GM23338 (cell line): Measurements from ENCODE around the gene SSH2. TPM values are rescaled to one million over a fixed set of nuclear protein-coding genes. Genes with fewer than 3 reads are reported as not detected.
A peak's percentile ranks its signal among the peaks of the same experiment; 100 is the strongest.

Experiments used
- ATAC-seq: fragments of 200-7000 bp; cut with Tn5 transposase; 3 replicates; pipeline ENCODE4 v1.9.1; 2020
- DNase-seq: peaks from one replicate; pipeline ENCODE4 v3.0.0-alpha.2; 2015; ENCODE audit warnings: low spot score
- H2AFZ ChIP-seq: fragments of 200-600 bp; sonication (generic); 2 replicates; pipeline ENCODE4 v1.8.0; 2016; ENCODE audit warnings: antibody characterized with exemption, mild to moderate bottlenecking, moderate library complexity
- H3F3A ChIP-seq: fragments of 200-600 bp; sonication (generic); replicated peaks from 2 replicates; pipeline ENCODE4 v1.8.0; 2017; ENCODE audit warnings: antibody characterized with exemption, mixed run types, low read depth
- H3K27ac ChIP-seq: fragments of 200-600 bp; sonication (generic); 2 replicates; pipeline ENCODE4 v1.6.1; 2016; ENCODE audit warnings: low read depth
- H3K27me3 ChIP-seq: fragments of 200-600 bp; sonication (generic); 2 replicates; pipeline ENCODE4 v1.8.0; 2016; ENCODE audit warnings: mild to moderate bottlenecking, mixed run types, moderate library complexity; ENCODE audit not compliant: insufficient read depth
- H3K36me3 ChIP-seq: fragments of 200-600 bp; sonication (generic); 2 replicates; pipeline ENCODE4 v1.8.0; 2016; ENCODE audit warnings: mild to moderate bottlenecking; ENCODE audit not compliant: insufficient read depth
- H3K4me1 ChIP-seq: fragments of 200-600 bp; sonication (generic); 2 replicates; pipeline ENCODE4 v1.8.0; 2016; ENCODE audit warnings: mild to moderate bottlenecking, moderate library complexity; ENCODE audit not compliant: insufficient read depth
- H3K4me2 ChIP-seq: fragments of 200-600 bp; sonication (generic); 2 replicates; pipeline ENCODE4 v1.7.1; 2017; ENCODE audit warnings: mixed run types
- H3K4me3 ChIP-seq: fragments of 200-600 bp; sonication (generic); 2 replicates; pipeline ENCODE4 v1.6.1; 2016; ENCODE audit warnings: mixed run types
- H3K79me2 ChIP-seq: fragments of 200-600 bp; sonication (generic); replicated peaks from 2 replicates; pipeline ENCODE4 v1.8.0; 2017; ENCODE audit warnings: mild to moderate bottlenecking; ENCODE audit not compliant: insufficient read depth
- H3K9me2 ChIP-seq: fragments of 200-600 bp; sonication (generic); 2 replicates; pipeline ENCODE4 v1.8.0; 2017; ENCODE audit not compliant: insufficient read depth
- H4K20me1 ChIP-seq: fragments of 200-600 bp; sonication (generic); replicated peaks from 2 replicates; pipeline ENCODE4 v1.8.0; 2017; ENCODE audit warnings: mild to moderate bottlenecking; ENCODE audit not compliant: insufficient read depth
- H3K27ac Mint-ChIP-seq: 2 replicates; pipeline ENCODE4 v1.8.0; 2020; ENCODE audit warnings: inconsistent platforms, mild to moderate bottlenecking, moderate library complexity, mixed read lengths
- H3K27me3 Mint-ChIP-seq: 3 replicates; pipeline ENCODE4 v1.8.0; 2022; ENCODE audit warnings: low read depth, mild to moderate bottlenecking, moderate library complexity, mixed read lengths, inconsistent platforms; ENCODE audit not compliant: insufficient read depth, poor library complexity
- H3K36me3 Mint-ChIP-seq: 3 replicates; pipeline ENCODE4 v1.8.0; 2021; ENCODE audit warnings: low read depth, mild to moderate bottlenecking, inconsistent platforms, moderate library complexity, mixed read lengths
- H3K4me1 Mint-ChIP-seq: 3 replicates; pipeline ENCODE4 v1.8.0; 2020; ENCODE audit warnings: mild to moderate bottlenecking, inconsistent platforms, mixed read lengths
- H3K4me3 Mint-ChIP-seq: 3 replicates; pipeline ENCODE4 v1.8.0; 2021; ENCODE audit warnings: moderate library complexity, mild to moderate bottlenecking, inconsistent platforms, mixed read lengths
- H3K9me3 Mint-ChIP-seq: 3 replicates; pipeline ENCODE4 v1.8.0; 2020; ENCODE audit warnings: moderate library complexity, mild to moderate bottlenecking, inconsistent platforms, mixed read lengths
- ETS1 ChIP-seq: IDR thresholded peaks from 2 replicates; pipeline ENCODE4 v1.6.1; 2016; ENCODE audit warnings: antibody characterized with exemption
- EZH2phosphoT487 ChIP-seq: fragments of 200-600 bp; sonication (generic); IDR thresholded peaks from one replicate; pipeline ENCODE4 v1.8.1; 2018; ENCODE audit warnings: antibody characterized with exemption; ENCODE audit not compliant: unreplicated experiment
- JUNB ChIP-seq: IDR thresholded peaks from one replicate; pipeline ENCODE4 v1.6.1; 2016; ENCODE audit warnings: antibody characterized with exemption; ENCODE audit not compliant: unreplicated experiment
- NANOG ChIP-seq: IDR thresholded peaks from 2 replicates; pipeline ENCODE4 v1.6.1; 2016; ENCODE audit warnings: antibody characterized with exemption, borderline replicate concordance
- POLR2AphosphoS5 ChIP-seq: IDR thresholded peaks from 2 replicates; pipeline ENCODE4 v1.6.1; 2016; ENCODE audit warnings: antibody characterized with exemption, low read depth
- STAT1 ChIP-seq: IDR thresholded peaks from one replicate; pipeline ENCODE4 v1.6.1; 2016; ENCODE audit warnings: antibody characterized with exemption; ENCODE audit not compliant: unreplicated experiment
- ZNF331 ChIP-seq: fragments of 250-450 bp; sonication (Bioruptor Pico); IDR thresholded peaks from 2 replicates; pipeline ENCODE4 v1.5.0; 2020; ENCODE audit warnings: low read depth, mild to moderate bottlenecking, moderate library complexity
- ZNF462 ChIP-seq: fragments of 250-450 bp; sonication (Bioruptor Pico); IDR thresholded peaks from 2 replicates; pipeline ENCODE4 v1.5.0; 2020; ENCODE audit warnings: mild to moderate bottlenecking, moderate library complexity
- polyA plus RNA-seq: library from polyadenylated mRNA; unstranded; fragments of >200 nt; fragmentation: Nextera tagmentation; extraction: Ambion mirVana; gene quantifications from 2 replicates; pipeline ENCODE4 v1.2.1, GENCODE V29; 2016
- total RNA-seq: library from RNA; depleted of rRNA; stranded (reverse); fragments of >200 nt; shearing (Covaris generic); gene quantifications from 2 replicates; pipeline ENCODE4 v1.2.3, GENCODE V29; 2014
- TF ChIP-seq, protein P1 (sequence below): IDR thresholded peaks from one replicate; pipeline ENCODE4 v1.6.1; 2018; ENCODE audit warnings: antibody characterized with exemption; ENCODE audit not compliant: unreplicated experiment

Gene SSH2
- total and polyA plus RNA-seq, 2 experiments from 2014 or later, result 9.9 to 12.1 TPM

DNA sequence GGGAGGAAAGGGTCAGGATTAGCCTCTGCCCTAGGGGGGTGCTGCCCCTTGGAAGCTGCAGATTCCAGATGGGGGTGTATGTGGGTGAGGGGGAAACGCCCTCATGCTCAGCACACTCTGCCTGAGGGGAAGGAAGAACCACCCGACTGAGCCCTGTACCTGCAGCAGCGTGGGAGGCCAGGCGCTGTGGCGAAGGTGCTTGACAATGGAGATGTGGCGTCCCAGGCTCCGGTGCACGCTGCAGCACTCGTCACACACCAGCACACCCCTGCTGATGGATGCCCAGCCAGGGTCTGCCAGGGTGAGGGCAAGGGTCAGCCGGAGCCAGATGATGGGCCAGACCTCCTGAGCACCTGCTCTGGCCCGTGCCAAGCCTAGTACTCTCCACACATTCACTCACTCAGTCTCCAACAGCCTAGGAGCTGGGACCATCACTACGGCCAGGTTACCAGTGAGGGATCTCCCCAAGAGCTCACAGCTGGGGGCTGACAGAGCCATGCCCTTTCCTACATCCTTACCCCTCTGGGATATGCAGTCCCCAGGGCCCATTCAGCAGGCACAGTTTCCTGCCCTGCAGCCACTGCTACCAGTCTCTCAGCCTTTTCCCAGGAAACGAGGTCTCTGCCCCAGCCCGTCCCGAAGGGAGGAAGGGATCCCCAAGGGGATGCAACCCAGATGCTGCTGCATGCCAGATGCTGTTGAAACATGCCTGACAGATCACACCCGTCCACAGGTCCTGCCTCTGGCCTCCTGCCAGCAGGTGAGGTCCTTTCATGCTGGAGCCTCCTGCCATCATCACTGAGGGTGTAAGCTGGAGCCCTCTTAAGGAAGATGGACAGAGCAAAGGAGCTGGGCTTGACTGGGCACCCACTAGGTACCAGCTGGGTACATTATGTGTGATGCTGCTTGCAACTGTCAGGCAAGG lies 346.4 kb downstream of the SSH2 start:
- H4K20me1 ChIP-seq, result peaks cover 18% of the 10 kb centered on the region
- H3K9me2 ChIP-seq, result no peaks in the 10 kb centered on the region
- H3K27me3 ChIP-seq, result no peaks in the 10 kb centered on the region
- no peak overlapping the region for H2AFZ ChIP-seq
- TF ChIP-seq ZNF331 (CRISPR knock-in tag), result peak; percentile 64
- no peak for TF ChIP-seq JUNB
- no peak overlapping the region for H3K4me2 ChIP-seq
- no peak overlapping the region for H3K4me3 ChIP-seq
- no peaks in the 10 kb centered on the region for H3K36me3 ChIP-seq
- Mint-ChIP-seq H3K4me3 (no peak overlapping the region), H3K9me3 (no peaks in the 10 kb centered on the region), H3K4me1 (peaks cover 39% of the 10 kb centered on the region), H3K27me3 (peaks cover 12% of the 10 kb centered on the region), H3K36me3 (peaks cover 28% of the 10 kb centered on the region), H3K27ac (peak overlapping the region; percentile 52; the same call in 1 of the 2 replicates)
- ATAC-seq (no peak), DNase-seq (no peak)
- H3K79me2 ChIP-seq, result peaks cover 41% of the 10 kb centered on the region
- peaks cover 15% of the 10 kb centered on the region; the same call in 1 of the 2 replicates for H3F3A ChIP-seq
- peaks cover 32% of the 10 kb centered on the region for H3K4me1 ChIP-seq
- no peak overlapping the region for H3K27ac ChIP-seq

DNA sequence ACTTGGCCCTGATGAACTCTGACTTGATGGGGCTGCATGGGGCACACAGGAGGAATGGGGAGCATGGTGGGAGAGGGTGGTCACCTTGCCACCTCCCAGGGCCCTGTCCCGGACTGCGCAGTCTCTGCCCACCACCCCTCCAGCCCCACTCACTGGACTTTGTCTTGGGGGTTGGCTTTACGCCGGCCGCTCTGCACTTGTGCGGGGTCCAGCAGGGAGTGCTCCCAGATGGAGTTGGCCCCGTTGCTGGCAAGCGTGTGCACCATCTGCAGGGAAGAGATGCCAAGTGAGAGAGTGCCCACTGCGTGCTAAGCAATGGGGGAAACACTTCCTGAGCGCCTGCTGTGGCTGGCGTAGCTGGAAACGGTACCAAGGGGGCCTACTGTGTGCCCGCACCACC lies 347.3 kb downstream of the SSH2 start:
- H3K4me1 ChIP-seq, result peaks cover 26% of the 10 kb centered on the region; the same call in 1 of the 2 replicates
- H3K4me3 ChIP-seq, result no peak overlapping the region
- no peak overlapping the region for H3K27ac ChIP-seq
- H3K27me3 ChIP-seq, result no peaks in the 10 kb centered on the region
- DNase-seq (no peak), ATAC-seq (no peak)
- H3K27ac Mint-ChIP-seq, result no peak overlapping the region
- H3F3A ChIP-seq, result 0 out of 2 replicates have a peak, but pooled peaks cover 9% of the 10 kb centered on the region
- H3K36me3 Mint-ChIP-seq, result peaks cover 28% of the 10 kb centered on the region
- no peak overlapping the region for H2AFZ ChIP-seq
- no peaks in the 10 kb centered on the region for H3K9me2 ChIP-seq
- H3K4me1 Mint-ChIP-seq, result peaks cover 37% of the 10 kb centered on the region
- H3K4me3 Mint-ChIP-seq, result no peak overlapping the region
- no peaks in the 10 kb centered on the region for H3K9me3 Mint-ChIP-seq
- peaks cover 11% of the 10 kb centered on the region; the same call in 1 of the 2 replicates for H4K20me1 ChIP-seq
- no peak overlapping the region for H3K4me2 ChIP-seq
- no peaks in the 10 kb centered on the region for H3K36me3 ChIP-seq
- H3K27me3 Mint-ChIP-seq, result peaks cover 6% of the 10 kb centered on the region
- H3K79me2 ChIP-seq, result peaks cover 33% of the 10 kb centered on the region
- TF ChIP-seq ETS1 (no peak), ZNF331 (CRISPR knock-in tag) (no peak), STAT1 (no peak), ZNF462 (CRISPR knock-in tag) (no peak), EZH2phosphoT487 (no peak), POLR2AphosphoS5 (no peak), NANOG (no peak)
- TF ChIP-seq, protein P1, sequence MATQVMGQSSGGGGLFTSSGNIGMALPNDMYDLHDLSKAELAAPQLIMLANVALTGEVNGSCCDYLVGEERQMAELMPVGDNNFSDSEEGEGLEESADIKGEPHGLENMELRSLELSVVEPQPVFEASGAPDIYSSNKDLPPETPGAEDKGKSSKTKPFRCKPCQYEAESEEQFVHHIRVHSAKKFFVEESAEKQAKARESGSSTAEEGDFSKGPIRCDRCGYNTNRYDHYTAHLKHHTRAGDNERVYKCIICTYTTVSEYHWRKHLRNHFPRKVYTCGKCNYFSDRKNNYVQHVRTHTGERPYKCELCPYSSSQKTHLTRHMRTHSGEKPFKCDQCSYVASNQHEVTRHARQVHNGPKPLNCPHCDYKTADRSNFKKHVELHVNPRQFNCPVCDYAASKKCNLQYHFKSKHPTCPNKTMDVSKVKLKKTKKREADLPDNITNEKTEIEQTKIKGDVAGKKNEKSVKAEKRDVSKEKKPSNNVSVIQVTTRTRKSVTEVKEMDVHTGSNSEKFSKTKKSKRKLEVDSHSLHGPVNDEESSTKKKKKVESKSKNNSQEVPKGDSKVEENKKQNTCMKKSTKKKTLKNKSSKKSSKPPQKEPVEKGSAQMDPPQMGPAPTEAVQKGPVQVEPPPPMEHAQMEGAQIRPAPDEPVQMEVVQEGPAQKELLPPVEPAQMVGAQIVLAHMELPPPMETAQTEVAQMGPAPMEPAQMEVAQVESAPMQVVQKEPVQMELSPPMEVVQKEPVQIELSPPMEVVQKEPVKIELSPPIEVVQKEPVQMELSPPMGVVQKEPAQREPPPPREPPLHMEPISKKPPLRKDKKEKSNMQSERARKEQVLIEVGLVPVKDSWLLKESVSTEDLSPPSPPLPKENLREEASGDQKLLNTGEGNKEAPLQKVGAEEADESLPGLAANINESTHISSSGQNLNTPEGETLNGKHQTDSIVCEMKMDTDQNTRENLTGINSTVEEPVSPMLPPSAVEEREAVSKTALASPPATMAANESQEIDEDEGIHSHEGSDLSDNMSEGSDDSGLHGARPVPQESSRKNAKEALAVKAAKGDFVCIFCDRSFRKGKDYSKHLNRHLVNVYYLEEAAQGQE, result no peak
